Measurements from ENCODE around the gene CAPN1. TPM values are rescaled to one million over a fixed set of nuclear protein-coding genes. Genes with fewer than 3 reads are reported as not detected.

Gene CAPN1
- total RNA-seq: 216 and 233 TPM in 2 replicates

GRCh38 chr11:65181569-65182257 is at the start of gene CAPN1:
Gene CAPN1 (plus strand): TSS chr11:65181928. CDS start chr11:65182702, 774 bp downstream.

GRCh38 chr11:65134240-65134951 is 47.3 kb upstream of the CAPN1 start, which contains the start of gene SYVN1:
Gene SYVN1 (minus strand): TSS chr11:65134519. CDS start chr11:65133601, 918 bp downstream.

DNA sequence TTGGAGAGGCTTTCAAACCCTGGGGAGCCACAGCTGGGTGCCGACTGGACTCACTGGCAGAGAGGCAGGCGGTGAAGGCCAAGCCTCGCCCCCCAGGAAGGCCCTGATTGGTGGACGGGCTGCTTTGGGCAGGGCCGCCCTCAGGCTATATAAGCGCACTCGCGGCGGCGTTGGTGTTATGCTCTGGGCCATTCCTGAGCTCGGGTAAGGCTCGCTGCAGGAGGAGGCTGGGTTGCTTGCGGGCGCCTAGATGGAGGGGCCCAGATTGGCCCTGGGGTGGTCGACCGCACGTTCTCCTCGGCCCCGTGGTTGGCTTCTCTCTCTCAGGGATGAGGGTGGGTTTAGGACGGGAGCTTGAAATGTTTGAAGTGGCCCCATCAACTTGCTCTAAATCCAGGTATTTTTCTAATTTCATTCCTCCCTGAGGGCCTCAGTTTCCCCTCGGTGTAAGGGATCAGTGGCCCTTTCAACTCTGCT is 11.6 kb upstream of the CAPN1 start, which contains the start of gene SPDYC:
Gene SPDYC (plus strand): TSS at position 176 of the 477 bp plus-strand sequence. CDS start 1,125 bp downstream, outside the sequence.

Other genes with a start within 250 kb of the CAPN1 start
- not detected in 2 replicates for gene GPHA2, start 246.0 kb upstream of the CAPN1 start, total RNA-seq
- not detected in 2 replicates for gene MAJIN, start 209.8 kb upstream of the CAPN1 start, total RNA-seq
- gene BATF2, start 185.0 kb upstream of the CAPN1 start, total RNA-seq: 1.2 and 4.9 TPM in 2 replicates
- 128 and 169 TPM in 2 replicates for gene ARL2, start 167.8 kb upstream of the CAPN1 start, total RNA-seq
- 16.3 and 19.0 TPM in 2 replicates for gene SNX15, start 154.5 kb upstream of the CAPN1 start, total RNA-seq
- 19.5 and 34.0 TPM in 2 replicates for gene SAC3D1, start 140.7 kb upstream of the CAPN1 start, total RNA-seq
- gene NAALADL1, start 123.4 kb upstream of the CAPN1 start, total RNA-seq: 71.2 and 99.7 TPM in 2 replicates
- gene CDCA5, start 97.9 kb upstream of the CAPN1 start, total RNA-seq: 13.5 and 16.4 TPM in 2 replicates
- 65.7 and 86.8 TPM in 2 replicates for gene ZFPL1, start 97.7 kb upstream of the CAPN1 start, total RNA-seq
- 189 and 192 TPM in 2 replicates for gene VPS51, start 85.7 kb upstream of the CAPN1 start, total RNA-seq
- 33.7 and 63.1 TPM in 2 replicates for gene TM7SF2, start 70.1 kb upstream of the CAPN1 start, total RNA-seq
- 14.4 and 14.9 TPM in 2 replicates for gene ZNHIT2, start 64.2 kb upstream of the CAPN1 start, total RNA-seq
- 391 and 430 TPM in 2 replicates for gene FAU, start 59.8 kb upstream of the CAPN1 start, total RNA-seq
- 95.3 and 98.3 TPM in 2 replicates for gene MRPL49, start 59.6 kb upstream of the CAPN1 start, total RNA-seq
- 23.2 and 26.5 TPM in 2 replicates for gene SYVN1, start 47.4 kb upstream of the CAPN1 start, total RNA-seq
- not detected in 2 replicates for gene SPDYC, start 11.7 kb upstream of the CAPN1 start, total RNA-seq
- 19.5 and 21.0 TPM in 2 replicates for gene POLA2, start 80.0 kb downstream of the CAPN1 start, total RNA-seq
- 32.4 and 33.4 TPM in 2 replicates for gene CDC42EP2, start 132.9 kb downstream of the CAPN1 start, total RNA-seq
- gene DPF2, start 151.9 kb downstream of the CAPN1 start, total RNA-seq: 42.2 and 51.0 TPM in 2 replicates
- not detected in 2 replicates for gene TIGD3, start 172.8 kb downstream of the CAPN1 start, total RNA-seq
- under 0.01 and 1.1 TPM in 2 replicates for gene SLC25A45, start 200.7 kb downstream of the CAPN1 start, total RNA-seq
- 22.9 and 32.3 TPM in 2 replicates for gene FRMD8, start 204.7 kb downstream of the CAPN1 start, total RNA-seq
- gene NEAT1, start 240.9 kb downstream of the CAPN1 start, total RNA-seq: 9.2 and 10.8 TPM in 2 replicates